Measurements from ENCODE around the gene BDNF.
A peak's percentile ranks its signal among the peaks of the same experiment; 100 is the strongest.

The BDNF gene

DNA sequence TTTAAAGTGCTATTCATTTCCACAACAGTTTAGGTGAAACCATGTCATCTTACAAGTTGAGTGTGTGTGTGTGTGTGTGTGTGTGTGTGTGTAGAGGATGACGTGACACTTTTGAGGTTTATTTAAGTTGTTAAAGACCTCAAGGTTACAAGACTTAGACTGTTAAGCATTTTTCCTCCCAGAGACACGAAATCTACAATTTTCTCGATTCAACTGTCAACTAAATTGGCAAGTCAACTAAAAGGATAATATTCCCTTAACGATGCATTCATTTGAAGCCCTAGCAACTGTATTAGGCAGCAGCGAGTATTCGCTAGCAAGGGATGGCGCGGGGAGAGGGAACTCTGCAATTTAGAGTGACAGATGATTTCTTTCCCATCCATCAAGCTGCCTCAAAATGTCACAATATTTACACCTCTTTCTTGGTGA, 17.6 kb upstream of the BDNF start:
- no peak overlapping the region for H3K27ac ChIP-seq
- TF ChIP-seq, protein P1, sequence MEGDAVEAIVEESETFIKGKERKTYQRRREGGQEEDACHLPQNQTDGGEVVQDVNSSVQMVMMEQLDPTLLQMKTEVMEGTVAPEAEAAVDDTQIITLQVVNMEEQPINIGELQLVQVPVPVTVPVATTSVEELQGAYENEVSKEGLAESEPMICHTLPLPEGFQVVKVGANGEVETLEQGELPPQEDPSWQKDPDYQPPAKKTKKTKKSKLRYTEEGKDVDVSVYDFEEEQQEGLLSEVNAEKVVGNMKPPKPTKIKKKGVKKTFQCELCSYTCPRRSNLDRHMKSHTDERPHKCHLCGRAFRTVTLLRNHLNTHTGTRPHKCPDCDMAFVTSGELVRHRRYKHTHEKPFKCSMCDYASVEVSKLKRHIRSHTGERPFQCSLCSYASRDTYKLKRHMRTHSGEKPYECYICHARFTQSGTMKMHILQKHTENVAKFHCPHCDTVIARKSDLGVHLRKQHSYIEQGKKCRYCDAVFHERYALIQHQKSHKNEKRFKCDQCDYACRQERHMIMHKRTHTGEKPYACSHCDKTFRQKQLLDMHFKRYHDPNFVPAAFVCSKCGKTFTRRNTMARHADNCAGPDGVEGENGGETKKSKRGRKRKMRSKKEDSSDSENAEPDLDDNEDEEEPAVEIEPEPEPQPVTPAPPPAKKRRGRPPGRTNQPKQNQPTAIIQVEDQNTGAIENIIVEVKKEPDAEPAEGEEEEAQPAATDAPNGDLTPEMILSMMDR (conservative IDR thresholded peaks at IDR 0.05): no peak
- TF ChIP-seq ZFX (IDR thresholded peaks at IDR 0.05): no peak

DNA sequence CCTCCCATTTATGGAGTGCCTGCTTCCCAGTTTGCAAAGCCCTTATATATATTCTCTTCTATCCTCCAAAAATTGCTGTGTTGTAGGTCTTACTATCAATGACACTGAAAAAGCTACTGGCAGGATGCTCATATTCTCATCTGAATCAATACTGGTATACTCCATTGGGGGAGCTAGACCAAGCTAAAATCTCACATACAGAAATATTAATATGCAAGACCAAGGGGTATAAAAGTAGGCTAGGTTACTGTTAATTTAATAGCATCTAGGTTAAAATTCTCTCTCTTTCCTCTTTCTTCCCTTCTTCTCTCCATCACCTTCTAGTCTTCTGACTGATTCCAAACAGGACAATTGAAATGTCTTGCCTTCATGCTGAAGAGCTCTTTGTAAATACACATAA, 17.1 kb upstream of the BDNF start:
- H3K27ac ChIP-seq: no peak overlapping the region

DNA sequence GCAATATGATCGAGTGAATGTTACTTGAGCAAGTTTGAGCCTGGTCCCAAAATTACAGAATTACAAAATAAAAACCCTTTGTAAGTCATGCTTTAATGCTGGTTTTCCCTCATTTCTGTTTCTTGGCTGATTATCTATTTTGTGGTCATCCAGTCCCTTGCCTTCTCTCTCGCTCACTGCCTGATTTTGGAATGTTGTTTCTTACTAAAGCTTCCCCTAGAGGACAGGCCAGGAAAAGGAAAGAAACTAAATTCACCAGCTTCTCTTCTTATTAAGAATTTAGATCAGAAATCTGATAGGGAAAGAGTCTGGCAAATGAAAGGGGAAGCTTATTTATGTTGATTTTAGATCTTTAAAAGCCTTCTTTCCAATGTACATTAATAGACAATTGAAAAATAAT, 16.6 kb upstream of the BDNF start:
- no peak for TF ChIP-seq ZFX (IDR thresholded peaks at IDR 0.05)
- TF ChIP-seq, protein P1 (conservative IDR thresholded peaks at IDR 0.05): peak; percentile 26
- no peak overlapping the region for H3K27ac ChIP-seq

More for the DNA sequence above, 17.1 kb upstream of the BDNF start:
- TF ChIP-seq, protein P1 (conservative IDR thresholded peaks at IDR 0.05): peak; percentile 19
- TF ChIP-seq ZFX (IDR thresholded peaks at IDR 0.05): no peak

DNA sequence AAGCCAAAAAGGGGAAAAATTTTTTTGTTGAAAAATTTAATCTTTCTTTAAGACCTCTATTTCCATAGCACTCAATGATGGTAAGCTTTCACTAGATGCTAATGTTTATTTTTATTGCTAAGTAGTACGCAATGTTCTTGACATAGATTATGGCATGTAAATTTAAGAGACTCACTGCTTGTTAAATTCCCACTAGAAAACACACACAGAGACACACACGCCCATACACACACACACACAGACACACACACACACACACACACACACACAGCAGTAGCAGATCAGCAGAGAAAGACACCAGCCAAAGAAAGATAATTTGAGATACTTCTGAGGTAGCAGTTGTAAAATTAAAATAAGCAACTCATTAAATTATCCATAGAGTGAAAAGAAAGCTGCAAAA, 16.0 kb upstream of the BDNF start:
- no peak overlapping the region for H3K27ac ChIP-seq
- TF ChIP-seq, protein P1 (conservative IDR thresholded peaks at IDR 0.05): no peak
- TF ChIP-seq ZFX (IDR thresholded peaks at IDR 0.05): no peak

DNA sequence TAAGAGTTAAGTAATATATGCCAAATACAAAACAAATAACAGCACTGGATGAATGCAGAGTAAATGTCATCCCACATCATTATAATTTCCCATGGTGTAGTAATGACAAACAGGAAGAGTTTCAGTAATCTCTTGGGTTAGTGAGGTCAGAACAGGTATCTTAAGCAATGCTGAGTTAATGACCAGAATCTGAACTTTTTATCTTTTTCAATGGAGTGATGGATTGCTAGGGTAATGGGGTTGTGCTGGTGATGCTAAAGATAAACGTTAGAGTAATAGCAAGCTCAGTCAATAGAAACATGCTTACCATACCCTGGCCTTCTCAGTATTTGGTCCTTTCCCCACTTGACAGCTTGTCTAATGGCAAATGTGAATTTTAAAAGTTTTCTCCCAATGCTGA, 11.5 kb upstream of the BDNF start:
- H3K27ac ChIP-seq: no peak overlapping the region
- TF ChIP-seq, protein P1 (conservative IDR thresholded peaks at IDR 0.05): no peak
- TF ChIP-seq ZFX (IDR thresholded peaks at IDR 0.05): no peak

DNA sequence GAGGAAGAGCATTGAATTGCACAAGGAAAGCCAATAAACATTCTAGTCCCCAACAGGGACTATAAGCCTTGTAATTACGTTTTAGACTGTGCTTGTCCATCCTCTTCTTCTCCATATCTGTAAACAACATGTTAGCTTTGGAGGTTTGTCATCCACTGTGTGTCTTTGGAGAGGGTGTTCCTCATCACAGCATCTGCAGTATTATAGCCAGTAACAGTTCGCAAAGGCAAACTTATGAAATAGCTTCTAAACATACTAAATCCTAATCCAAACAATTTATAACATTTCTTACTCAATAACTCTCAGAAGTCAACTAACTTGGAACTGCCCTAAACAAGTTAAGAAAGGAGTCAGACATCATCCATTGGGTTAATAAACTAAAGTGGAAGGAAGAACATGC, 10.3 kb upstream of the BDNF start:
- TF ChIP-seq, protein P1 (conservative IDR thresholded peaks at IDR 0.05): no peak
- TF ChIP-seq ZFX (IDR thresholded peaks at IDR 0.05): no peak
- H3K27ac ChIP-seq: no peak overlapping the region

DNA sequence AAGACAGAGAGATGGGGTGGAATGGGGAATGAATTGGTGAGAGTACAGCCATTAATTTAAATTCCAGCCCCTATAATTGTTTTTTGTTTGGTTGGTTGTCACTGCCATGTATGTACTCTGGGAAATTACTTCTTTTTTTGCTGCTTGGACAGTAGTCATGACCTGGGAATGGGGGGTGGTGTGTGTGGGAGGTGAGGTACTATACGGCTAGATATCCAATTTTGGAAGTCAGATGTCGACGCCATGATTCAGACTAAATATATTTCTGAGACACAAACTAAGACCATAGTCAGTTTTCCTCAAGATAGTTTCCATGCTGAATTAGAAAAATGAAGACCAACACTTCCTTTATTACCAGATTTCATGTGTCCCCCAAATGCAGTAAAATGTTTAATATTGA, 7.4 kb upstream of the BDNF start:
- TF ChIP-seq ZFX (IDR thresholded peaks at IDR 0.05): no peak
- TF ChIP-seq, protein P1 (conservative IDR thresholded peaks at IDR 0.05): no peak
- H3K27ac ChIP-seq: no peak overlapping the region

Data from C4-2B (cell line).